MG63 (cell line): Measurements from ENCODE around the gene ZBTB20. TPM values are rescaled to one million over a fixed set of nuclear protein-coding genes. Genes with fewer than 3 reads are reported as not detected.
A peak's percentile ranks its signal among the peaks of the same experiment; 100 is the strongest.

Experiments used
- DNase-seq: peaks from one replicate; pipeline ENCODE4 v3.0.0-alpha.2; 2020
- H3K27me3 ChIP-seq: fragments of 250-450 bp; sonication (Bioruptor Pico); 2 replicates; pipeline ENCODE4 v1.5.1; 2020; ENCODE audit warnings: mild to moderate bottlenecking, moderate library complexity
- H3K36me3 ChIP-seq: fragments of 250-450 bp; sonication (Bioruptor Pico); 2 replicates; pipeline ENCODE4 v1.5.1; 2020; ENCODE audit warnings: mild to moderate bottlenecking, moderate library complexity
- H3K4me3 ChIP-seq: fragments of 250-450 bp; sonication (Bioruptor Pico); 2 replicates; pipeline ENCODE4 v1.5.1; 2020; ENCODE audit warnings: mild to moderate bottlenecking, moderate library complexity
- H3K9me3 ChIP-seq: fragments of 250-450 bp; sonication (Bioruptor Pico); 2 replicates; pipeline ENCODE4 v1.5.1; 2020; ENCODE audit warnings: mild to moderate bottlenecking, moderate library complexity
- total RNA-seq: library from RNA; depleted of rRNA; stranded (reverse); fragments of >200 nt; shearing (Covaris generic); gene quantifications from 2 replicates; pipeline ENCODE4 v1.2.3, GENCODE V29; 2014; ENCODE audit warnings: low replicate concordance

Gene ZBTB20
- total RNA-seq, 1 experiment from 2014 or later: 6.5 TPM

- no peaks in the 10 kb centered on the region for H3K27me3 ChIP-seq
- no peak within 1 kb of the TSS for H3K4me3 ChIP-seq
- H3K9me3 ChIP-seq: no peaks in the 10 kb centered on the region
- DNase-seq: no peak
- H3K36me3 ChIP-seq: no peaks in the 10 kb centered on the region
These were observed 853.1 kb downstream of the ZBTB20 start, which contains the start of gene TIGIT for GRCh38 chr3:114293838-114294535. Gene TIGIT, plus strand, starts transcription at chr3:114294028. Its CDS starts 34 bp downstream, at chr3:114294062.

- no peaks in the 10 kb centered on the region for H3K27me3 ChIP-seq
- H3K36me3 ChIP-seq: no peaks in the 10 kb centered on the region
- DNase-seq: peak; percentile 73
- H3K4me3 ChIP-seq: no peak overlapping the region
- H3K9me3 ChIP-seq: no peaks in the 10 kb centered on the region
These were observed 855.9 kb downstream of the ZBTB20 start for GRCh38 chr3:114290911-114291901.

GRCh38 chr3:114286266-114286665, 860.8 kb downstream of the ZBTB20 start:
- Histone ChIP-seq H3K27me3 (no peaks in the 10 kb centered on the region), H3K36me3 (no peaks in the 10 kb centered on the region), H3K4me3 (no peak overlapping the region), H3K9me3 (no peaks in the 10 kb centered on the region)
- no peak for DNase-seq

GRCh38 chr3:114285648-114286230, 861.3 kb downstream of the ZBTB20 start:
- no peak for DNase-seq
- Histone ChIP-seq H3K27me3 (no peaks in the 10 kb centered on the region), H3K9me3 (no peaks in the 10 kb centered on the region), H3K36me3 (no peaks in the 10 kb centered on the region), H3K4me3 (no peak overlapping the region)

GRCh38 chr3:114284644-114285043, 862.4 kb downstream of the ZBTB20 start:
- no peak for DNase-seq
- Histone ChIP-seq H3K9me3 (no peaks in the 10 kb centered on the region), H3K36me3 (no peaks in the 10 kb centered on the region), H3K27me3 (no peaks in the 10 kb centered on the region), H3K4me3 (no peak overlapping the region)
